ENCODE data around the gene HRAS. TPM values are rescaled to one million over a fixed set of nuclear protein-coding genes. Genes with fewer than 3 reads are reported as not detected.

The HRAS gene
- total and polyA plus RNA-seq, 2 of the 13 experiments (the other 11 are each of a cell fraction or from before 2014, with no cell fraction given): 32.9 to 50.0 TPM

DNA sequence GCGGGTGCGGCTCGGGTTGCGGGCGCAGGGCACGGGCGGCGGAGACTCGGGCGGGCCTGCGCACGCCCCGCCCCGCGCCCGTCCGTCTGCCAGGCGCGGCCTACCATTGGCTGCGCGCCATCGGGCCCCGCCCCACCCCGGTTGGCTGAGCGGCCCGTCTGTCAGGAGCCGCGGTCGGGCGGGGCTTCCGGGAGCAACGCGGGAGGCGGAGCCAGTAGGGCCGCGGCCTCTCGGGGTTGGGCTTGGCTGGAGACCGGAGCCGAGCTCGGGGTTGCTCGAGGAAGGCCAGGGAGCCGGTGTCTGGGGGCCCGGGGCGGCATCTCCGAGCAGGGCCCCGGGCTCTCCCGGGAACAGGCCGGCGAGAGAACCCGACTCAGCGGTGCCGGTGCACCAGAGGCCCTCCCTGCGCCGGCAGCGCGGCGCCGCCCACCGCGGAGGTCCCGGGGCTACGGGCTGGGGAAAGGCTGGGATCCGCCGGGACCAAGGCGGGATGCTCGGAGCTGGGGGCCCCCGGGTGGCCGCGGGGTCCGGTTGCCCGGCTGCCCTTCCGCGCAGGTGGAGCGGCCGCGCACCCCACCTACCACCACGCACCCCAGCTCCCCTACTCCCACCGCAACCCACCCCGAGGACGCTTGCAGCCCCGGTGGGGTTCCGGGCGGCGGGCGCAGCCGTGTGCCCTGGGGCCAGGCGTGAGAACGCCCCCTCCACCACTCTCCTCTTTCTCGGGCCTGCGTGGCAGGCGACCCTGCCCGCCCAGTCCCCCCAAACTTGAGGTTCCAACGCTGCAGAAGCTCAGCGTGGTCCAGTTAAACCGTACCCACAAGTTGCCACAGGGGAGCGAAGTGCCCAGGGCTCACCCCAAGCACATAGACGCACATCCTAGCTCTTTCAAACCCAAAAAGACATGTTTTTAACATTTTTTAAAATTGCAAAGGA lies at the start of gene HRAS (continued):
- peak; percentile 68 for TF ChIP-seq SAP130 (CRISPR knock-in tag; IDR thresholded peaks at IDR 0.05; ENCODE audit: low read depth)
- no peak for TF ChIP-seq MED8 (CRISPR knock-in tag; IDR thresholded peaks at IDR 0.05; ENCODE audit: insufficient replicate concordance)
- TF ChIP-seq ZNF18 (CRISPR knock-in tag; IDR thresholded peaks at IDR 0.05; ENCODE audit: insufficient replicate concordance): no peak
- peak; percentile 47 for TF ChIP-seq SALL1 (CRISPR knock-in tag; IDR thresholded peaks at IDR 0.05)
- 0 out of 2 replicates have a peak, but pooled peaks have one; percentile 42 for TF ChIP-seq ZMAT3 (CRISPR knock-in tag; conservative IDR thresholded peaks at IDR 0.05)
- TF ChIP-seq ZSCAN9 (CRISPR knock-in tag; IDR thresholded peaks at IDR 0.05; ENCODE audit: borderline replicate concordance): no peak
- TF ChIP-seq PHF8 (CRISPR knock-in tag; IDR thresholded peaks at IDR 0.05): peak; percentile 75
- TF ChIP-seq KLF6 (CRISPR knock-in tag; IDR thresholded peaks at IDR 0.05): no peak
- TF ChIP-seq NFYC (CRISPR knock-in tag; IDR thresholded peaks at IDR 0.05): peak; percentile 91
- TF ChIP-seq SP5 (CRISPR knock-in tag; IDR thresholded peaks at IDR 0.05; ENCODE audit: borderline replicate concordance, low read depth): peak; percentile 25; the same call in 1 of the 2 replicates
- no peak for TF ChIP-seq NPAS2 (CRISPR knock-in tag; IDR thresholded peaks at IDR 0.05; ENCODE audit: borderline replicate concordance)
- TF ChIP-seq PITX1 (CRISPR knock-in tag; IDR thresholded peaks at IDR 0.05): no peak
- TF ChIP-seq, protein P1, sequence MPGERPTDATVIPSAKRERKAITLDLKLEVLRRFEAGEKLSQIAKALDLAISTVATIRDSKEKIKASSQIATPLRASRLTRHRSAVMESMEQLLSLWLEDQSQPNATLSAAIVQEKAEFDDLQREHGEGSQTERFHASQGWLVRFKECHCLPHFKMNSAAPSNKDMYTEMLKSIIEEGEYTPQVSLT (CRISPR knock-in tag; IDR thresholded peaks at IDR 0.05; ENCODE audit: borderline replicate concordance, low read depth): no peak
- TF ChIP-seq, protein P2, sequence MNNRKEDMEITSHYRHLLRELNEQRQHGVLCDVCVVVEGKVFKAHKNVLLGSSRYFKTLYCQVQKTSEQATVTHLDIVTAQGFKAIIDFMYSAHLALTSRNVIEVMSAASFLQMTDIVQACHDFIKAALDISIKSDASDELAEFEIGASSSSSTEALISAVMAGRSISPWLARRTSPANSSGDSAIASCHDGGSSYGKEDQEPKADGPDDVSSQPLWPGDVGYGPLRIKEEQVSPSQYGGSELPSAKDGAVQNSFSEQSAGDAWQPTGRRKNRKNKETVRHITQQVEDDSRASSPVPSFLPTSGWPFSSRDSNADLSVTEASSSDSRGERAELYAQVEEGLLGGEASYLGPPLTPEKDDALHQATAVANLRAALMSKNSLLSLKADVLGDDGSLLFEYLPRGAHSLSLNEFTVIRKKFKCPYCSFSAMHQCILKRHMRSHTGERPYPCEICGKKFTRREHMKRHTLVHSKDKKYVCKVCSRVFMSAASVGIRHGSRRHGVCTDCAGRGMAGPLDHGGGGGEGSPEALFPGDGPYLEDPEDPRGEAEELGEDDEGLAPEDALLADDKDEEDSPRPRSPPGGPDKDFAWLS (CRISPR knock-in tag; IDR thresholded peaks at IDR 0.05; ENCODE audit: borderline replicate concordance): no peak
- TF ChIP-seq EHMT2 (IDR thresholded peaks at IDR 0.05; ENCODE audit: borderline replicate concordance, low read depth, low read length): no peak
- no peak for TF ChIP-seq ZFP41 (CRISPR knock-in tag; IDR thresholded peaks at IDR 0.05; ENCODE audit: borderline replicate concordance)
- no peak; the same call in 1 of the 2 replicates for TF ChIP-seq ZBTB8A (CRISPR knock-in tag; IDR thresholded peaks at IDR 0.05; ENCODE audit: borderline replicate concordance, low read depth)
- TF ChIP-seq ZNF101 (CRISPR knock-in tag; IDR thresholded peaks at IDR 0.05; ENCODE audit: borderline replicate concordance, low read depth): no peak
- 0 out of 2 replicates have a peak, but pooled peaks have one; percentile 19 for TF ChIP-seq PAX8 (CRISPR knock-in tag; IDR thresholded peaks at IDR 0.05; ENCODE audit: borderline replicate concordance)
- no peak for TF ChIP-seq ZNF335 (CRISPR knock-in tag; IDR thresholded peaks at IDR 0.05)
- TF ChIP-seq ZNF460 (CRISPR knock-in tag; IDR thresholded peaks at IDR 0.05; ENCODE audit: borderline replicate concordance): no peak
- TF ChIP-seq TEF (CRISPR knock-in tag; IDR thresholded peaks at IDR 0.05): no peak
- no peak for TF ChIP-seq KLF15 (CRISPR knock-in tag; IDR thresholded peaks at IDR 0.05; ENCODE audit: borderline replicate concordance)
- TF ChIP-seq, protein P3, sequence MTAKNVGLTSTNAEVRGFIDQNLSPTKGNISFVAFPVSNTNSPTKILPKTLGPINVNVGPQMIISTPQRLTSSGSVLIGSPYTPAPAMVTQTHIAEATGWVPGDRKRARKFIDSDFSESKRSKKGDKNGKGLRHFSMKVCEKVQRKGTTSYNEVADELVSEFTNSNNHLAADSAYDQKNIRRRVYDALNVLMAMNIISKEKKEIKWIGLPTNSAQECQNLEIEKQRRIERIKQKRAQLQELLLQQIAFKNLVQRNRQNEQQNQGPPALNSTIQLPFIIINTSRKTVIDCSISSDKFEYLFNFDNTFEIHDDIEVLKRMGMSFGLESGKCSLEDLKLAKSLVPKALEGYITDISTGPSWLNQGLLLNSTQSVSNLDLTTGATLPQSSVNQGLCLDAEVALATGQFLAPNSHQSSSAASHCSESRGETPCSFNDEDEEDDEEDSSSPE (CRISPR knock-in tag; IDR thresholded peaks at IDR 0.05): peak; percentile 54
